ENCODE results near the gene STARD9. TPM values are rescaled to one million over a fixed set of nuclear protein-coding genes. Genes with fewer than 3 reads are reported as not detected.

The STARD9 gene
- total RNA-seq, 1 experiment from 2014 or later, result 5.0 TPM

DNA sequence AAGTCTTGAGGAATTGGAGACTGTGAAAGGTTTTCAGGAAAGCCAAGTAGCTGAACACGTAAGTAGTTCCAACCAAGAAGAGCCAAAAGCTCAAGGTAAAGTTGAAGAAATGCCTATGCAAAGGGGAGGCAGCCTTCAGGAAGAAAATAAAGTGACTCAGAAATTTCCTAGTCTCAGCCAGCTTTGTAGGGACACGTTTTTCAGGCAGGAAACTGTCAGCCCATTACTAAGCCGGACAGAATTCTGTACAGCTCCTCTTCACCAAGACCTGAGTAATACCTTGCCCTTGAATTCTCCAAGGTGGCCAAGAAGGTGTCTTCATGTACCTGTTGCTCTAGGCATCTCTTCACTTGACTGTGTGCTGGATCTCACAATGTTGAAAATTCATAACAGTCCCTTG lies 112.9 kb downstream of the STARD9 start:
- Histone ChIP-seq H3K9me2 (ENCODE audit: insufficient read depth) (no peaks in the 10 kb centered on the region), H3K36me3 (ENCODE audit: control insufficient read depth in 1 of 2, insufficient read depth in 2 of 2, low read length in 2 of 2) (peaks cover 0 to 2% of the 10 kb centered on the region in 2 experiments; a peak in 1 of 4 replicates), H3K27ac (ENCODE audit: low read depth, low read length) (no peak overlapping the region), H4K20me1 (ENCODE audit: insufficient read depth) (no peaks in the 10 kb centered on the region), H3K4me3 (replicated peaks in 1 of 2; ENCODE audit: low read depth in 1 of 2, low read length in 2 of 2) (no peak overlapping the region), H2AFZ (ENCODE audit: low read depth, low read length, poor library complexity, severe bottlenecking) (no peak overlapping the region), H3K9me3 (ENCODE audit: control insufficient read depth in 1 of 2, insufficient read depth in 1 of 2, low read depth in 1 of 2, low read length in 2 of 2) (no peaks in the 10 kb centered on the region), H3K79me2 (ENCODE audit: insufficient read depth, low read length) (no peaks in the 10 kb centered on the region), H3K9ac (ENCODE audit: low read length) (no peak overlapping the region), H3K27me3 (ENCODE audit: insufficient read depth, low read length) (no peaks in the 10 kb centered on the region), H3K4me2 (ENCODE audit: low read length) (no peak overlapping the region), H3K4me1 (ENCODE audit: control insufficient read depth in 1 of 2, insufficient read depth in 2 of 2, low read length in 2 of 2) (no peaks in the 10 kb centered on the region)
- RAD21 ChIA-PET (ENCODE audit: low non-redundant PET in 1 of 2, low total read pairs in 2 of 2, uncharacterized antibody in 2 of 2, unreplicated experiment in 2 of 2), result no interaction called here
- BruUV-seq (replicated peaks), result no TSS peak
- no peak for DNase-seq (ENCODE audit: low read depth, low spot score)
- POLR2A ChIA-PET, result no interaction called here
- CTCF ChIA-PET, result no interaction called here
- intact Hi-C loops (cut with micrococcal nuclease), result no loop called here
- no peak for ATAC-seq
- TF ChIP-seq, protein P1, sequence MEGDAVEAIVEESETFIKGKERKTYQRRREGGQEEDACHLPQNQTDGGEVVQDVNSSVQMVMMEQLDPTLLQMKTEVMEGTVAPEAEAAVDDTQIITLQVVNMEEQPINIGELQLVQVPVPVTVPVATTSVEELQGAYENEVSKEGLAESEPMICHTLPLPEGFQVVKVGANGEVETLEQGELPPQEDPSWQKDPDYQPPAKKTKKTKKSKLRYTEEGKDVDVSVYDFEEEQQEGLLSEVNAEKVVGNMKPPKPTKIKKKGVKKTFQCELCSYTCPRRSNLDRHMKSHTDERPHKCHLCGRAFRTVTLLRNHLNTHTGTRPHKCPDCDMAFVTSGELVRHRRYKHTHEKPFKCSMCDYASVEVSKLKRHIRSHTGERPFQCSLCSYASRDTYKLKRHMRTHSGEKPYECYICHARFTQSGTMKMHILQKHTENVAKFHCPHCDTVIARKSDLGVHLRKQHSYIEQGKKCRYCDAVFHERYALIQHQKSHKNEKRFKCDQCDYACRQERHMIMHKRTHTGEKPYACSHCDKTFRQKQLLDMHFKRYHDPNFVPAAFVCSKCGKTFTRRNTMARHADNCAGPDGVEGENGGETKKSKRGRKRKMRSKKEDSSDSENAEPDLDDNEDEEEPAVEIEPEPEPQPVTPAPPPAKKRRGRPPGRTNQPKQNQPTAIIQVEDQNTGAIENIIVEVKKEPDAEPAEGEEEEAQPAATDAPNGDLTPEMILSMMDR (IDR thresholded peaks at IDR 0.05 in 2 of 3, conservative IDR thresholded peaks at IDR 0.05 in 1 of 3; ENCODE audit: borderline replicate concordance in 1 of 3, insufficient read depth in 1 of 3, low read depth in 2 of 3, low read length in 2 of 3), result no peak
- TF ChIP-seq JUND (IDR thresholded peaks at IDR 0.05) (no peak), ZNF274 (IDR thresholded peaks at IDR 0.05; ENCODE audit: low read depth, low read length) (no peak)

DNA sequence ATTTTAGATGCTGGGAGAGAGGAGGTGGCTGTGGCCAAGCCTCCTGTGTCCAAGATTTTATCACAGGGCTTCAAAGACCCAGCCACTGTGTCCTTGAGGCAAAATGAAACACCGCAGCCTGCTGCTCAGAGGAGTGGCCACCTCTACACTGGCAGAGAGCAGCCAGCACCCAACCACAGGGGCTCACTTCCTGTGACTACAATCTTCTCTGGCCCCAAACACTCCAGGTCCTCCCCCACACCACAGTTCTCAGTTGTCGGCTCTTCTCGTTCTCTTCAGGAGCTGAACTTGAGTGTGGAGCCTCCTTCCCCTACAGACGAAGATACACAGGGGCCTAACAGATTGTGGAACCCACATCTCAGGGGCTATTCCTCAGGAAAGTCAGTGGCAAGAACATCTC lies 115.9 kb downstream of the STARD9 start:
- RAD21 ChIA-PET (ENCODE audit: low non-redundant PET in 1 of 2, low total read pairs in 2 of 2, uncharacterized antibody in 2 of 2, unreplicated experiment in 2 of 2), result no interaction called here
- H3K4me3 ChIP-seq (replicated peaks in 1 of 2; ENCODE audit: low read depth in 1 of 2, low read length in 2 of 2), result no peak overlapping the region
- no peak for ATAC-seq
- H3K9ac ChIP-seq (ENCODE audit: low read length), result no peak overlapping the region
- H3K27ac ChIP-seq (ENCODE audit: low read depth, low read length), result no peak overlapping the region
- no peaks in the 10 kb centered on the region for H3K9me2 ChIP-seq (ENCODE audit: insufficient read depth)
- H3K27me3 ChIP-seq (ENCODE audit: insufficient read depth, low read length), result no peaks in the 10 kb centered on the region
- no peak overlapping the region for H3K4me2 ChIP-seq (ENCODE audit: low read length)
- no peaks in the 10 kb centered on the region for H3K9me3 ChIP-seq (ENCODE audit: control insufficient read depth in 1 of 2, insufficient read depth in 1 of 2, low read depth in 1 of 2, low read length in 2 of 2)
- no peaks in the 10 kb centered on the region for H4K20me1 ChIP-seq (ENCODE audit: insufficient read depth)
- H2AFZ ChIP-seq (ENCODE audit: low read depth, low read length, poor library complexity, severe bottlenecking), result no peak overlapping the region
- intact Hi-C loops (cut with micrococcal nuclease), result no loop called here
- no peaks in the 10 kb centered on the region; a peak in 1 of 4 replicates for H3K36me3 ChIP-seq (ENCODE audit: control insufficient read depth in 1 of 2, insufficient read depth in 2 of 2, low read length in 2 of 2)
- CTCF ChIA-PET, result no interaction called here
- BruUV-seq (replicated peaks), result no TSS peak
- no peaks in the 10 kb centered on the region for H3K4me1 ChIP-seq (ENCODE audit: control insufficient read depth in 1 of 2, insufficient read depth in 2 of 2, low read length in 2 of 2)
- no peak for DNase-seq (ENCODE audit: low read depth, low spot score)
- no peaks in the 10 kb centered on the region for H3K79me2 ChIP-seq (ENCODE audit: insufficient read depth, low read length)
- POLR2A ChIA-PET, result no interaction called here
- TF ChIP-seq, protein P2, sequence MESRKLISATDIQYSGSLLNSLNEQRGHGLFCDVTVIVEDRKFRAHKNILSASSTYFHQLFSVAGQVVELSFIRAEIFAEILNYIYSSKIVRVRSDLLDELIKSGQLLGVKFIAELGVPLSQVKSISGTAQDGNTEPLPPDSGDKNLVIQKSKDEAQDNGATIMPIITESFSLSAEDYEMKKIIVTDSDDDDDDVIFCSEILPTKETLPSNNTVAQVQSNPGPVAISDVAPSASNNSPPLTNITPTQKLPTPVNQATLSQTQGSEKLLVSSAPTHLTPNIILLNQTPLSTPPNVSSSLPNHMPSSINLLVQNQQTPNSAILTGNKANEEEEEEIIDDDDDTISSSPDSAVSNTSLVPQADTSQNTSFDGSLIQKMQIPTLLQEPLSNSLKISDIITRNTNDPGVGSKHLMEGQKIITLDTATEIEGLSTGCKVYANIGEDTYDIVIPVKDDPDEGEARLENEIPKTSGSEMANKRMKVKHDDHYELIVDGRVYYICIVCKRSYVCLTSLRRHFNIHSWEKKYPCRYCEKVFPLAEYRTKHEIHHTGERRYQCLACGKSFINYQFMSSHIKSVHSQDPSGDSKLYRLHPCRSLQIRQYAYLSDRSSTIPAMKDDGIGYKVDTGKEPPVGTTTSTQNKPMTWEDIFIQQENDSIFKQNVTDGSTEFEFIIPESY (IDR thresholded peaks at IDR 0.05; ENCODE audit: extremely low read depth, insufficient replicate concordance, low read length), result no peak
- TF ChIP-seq, protein P3, sequence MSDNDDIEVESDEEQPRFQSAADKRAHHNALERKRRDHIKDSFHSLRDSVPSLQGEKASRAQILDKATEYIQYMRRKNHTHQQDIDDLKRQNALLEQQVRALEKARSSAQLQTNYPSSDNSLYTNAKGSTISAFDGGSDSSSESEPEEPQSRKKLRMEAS (IDR thresholded peaks at IDR 0.05), result no peak
- TF ChIP-seq, protein P4, sequence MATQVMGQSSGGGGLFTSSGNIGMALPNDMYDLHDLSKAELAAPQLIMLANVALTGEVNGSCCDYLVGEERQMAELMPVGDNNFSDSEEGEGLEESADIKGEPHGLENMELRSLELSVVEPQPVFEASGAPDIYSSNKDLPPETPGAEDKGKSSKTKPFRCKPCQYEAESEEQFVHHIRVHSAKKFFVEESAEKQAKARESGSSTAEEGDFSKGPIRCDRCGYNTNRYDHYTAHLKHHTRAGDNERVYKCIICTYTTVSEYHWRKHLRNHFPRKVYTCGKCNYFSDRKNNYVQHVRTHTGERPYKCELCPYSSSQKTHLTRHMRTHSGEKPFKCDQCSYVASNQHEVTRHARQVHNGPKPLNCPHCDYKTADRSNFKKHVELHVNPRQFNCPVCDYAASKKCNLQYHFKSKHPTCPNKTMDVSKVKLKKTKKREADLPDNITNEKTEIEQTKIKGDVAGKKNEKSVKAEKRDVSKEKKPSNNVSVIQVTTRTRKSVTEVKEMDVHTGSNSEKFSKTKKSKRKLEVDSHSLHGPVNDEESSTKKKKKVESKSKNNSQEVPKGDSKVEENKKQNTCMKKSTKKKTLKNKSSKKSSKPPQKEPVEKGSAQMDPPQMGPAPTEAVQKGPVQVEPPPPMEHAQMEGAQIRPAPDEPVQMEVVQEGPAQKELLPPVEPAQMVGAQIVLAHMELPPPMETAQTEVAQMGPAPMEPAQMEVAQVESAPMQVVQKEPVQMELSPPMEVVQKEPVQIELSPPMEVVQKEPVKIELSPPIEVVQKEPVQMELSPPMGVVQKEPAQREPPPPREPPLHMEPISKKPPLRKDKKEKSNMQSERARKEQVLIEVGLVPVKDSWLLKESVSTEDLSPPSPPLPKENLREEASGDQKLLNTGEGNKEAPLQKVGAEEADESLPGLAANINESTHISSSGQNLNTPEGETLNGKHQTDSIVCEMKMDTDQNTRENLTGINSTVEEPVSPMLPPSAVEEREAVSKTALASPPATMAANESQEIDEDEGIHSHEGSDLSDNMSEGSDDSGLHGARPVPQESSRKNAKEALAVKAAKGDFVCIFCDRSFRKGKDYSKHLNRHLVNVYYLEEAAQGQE (IDR thresholded peaks at IDR 0.05; ENCODE audit: low read depth), result no peak
- TF ChIP-seq ZFX (IDR thresholded peaks at IDR 0.05), result no peak
- no peak for TF ChIP-seq ELF1 (IDR thresholded peaks at IDR 0.05; ENCODE audit: borderline replicate concordance, low read depth)
- TF ChIP-seq, protein P1 (IDR thresholded peaks at IDR 0.05 in 2 of 3, conservative IDR thresholded peaks at IDR 0.05 in 1 of 3; ENCODE audit: borderline replicate concordance in 1 of 3, insufficient read depth in 1 of 3, low read depth in 2 of 3, low read length in 2 of 3), result no peak
- TF ChIP-seq EGR1 (IDR thresholded peaks at IDR 0.05; ENCODE audit: low read depth), result no peak
- no peak for TF ChIP-seq JUND (IDR thresholded peaks at IDR 0.05)
